AG10803 (cell line): ENCODE measurements around the gene GSAP.

Experiments used
- DNase-seq: peaks from one replicate; pipeline ENCODE4 v3.0.0; 2010; ENCODE audit warnings: low read depth
- H3K4me3 ChIP-seq: 2 replicates; pipeline ENCODE4 v1.5.1; 2011; ENCODE audit warnings: mild to moderate bottlenecking, low read length, control low read depth
- CTCF ChIP-seq: conservative IDR thresholded peaks from 2 replicates; pipeline ENCODE4 v1.5.1; 2011; ENCODE audit warnings: mild to moderate bottlenecking, low read length, control low read depth, inconsistent platforms

Gene GSAP

GRCh38 chr7:77386165-77386822 lies 29.9 kb downstream of the GSAP start:
- no peak overlapping the region for H3K4me3 ChIP-seq
- peak; percentile 77 for DNase-seq
- peak; percentile 18; the same call in 1 of the 2 replicates for TF ChIP-seq CTCF

GRCh38 chr7:77383333-77383740 lies 32.8 kb downstream of the GSAP start:
- TF ChIP-seq CTCF: no peak
- no peak overlapping the region for H3K4me3 ChIP-seq
- DNase-seq: peak; percentile 51

GRCh38 chr7:77382532-77382931 lies 33.6 kb downstream of the GSAP start:
- no peak for DNase-seq
- no peak overlapping the region for H3K4me3 ChIP-seq
- no peak for TF ChIP-seq CTCF

- no peak for DNase-seq
- no peak overlapping the region for H3K4me3 ChIP-seq
- TF ChIP-seq CTCF: no peak
These were observed 37.6 kb downstream of the GSAP start for GRCh38 chr7:77378584-77378983.

GRCh38 chr7:77370606-77371005 lies 45.5 kb downstream of the GSAP start:
- no peak overlapping the region for H3K4me3 ChIP-seq
- no peak for DNase-seq
- TF ChIP-seq CTCF: no peak

GRCh38 chr7:77368974-77369373 lies 47.2 kb downstream of the GSAP start:
- TF ChIP-seq CTCF: peak; percentile 31
- DNase-seq: peak; percentile 20
- no peak overlapping the region for H3K4me3 ChIP-seq

GRCh38 chr7:77367976-77368375 lies 48.2 kb downstream of the GSAP start:
- no peak for DNase-seq
- H3K4me3 ChIP-seq: no peak overlapping the region
- TF ChIP-seq CTCF: no peak
